ENCODE results near the gene EXOC4.

Gene EXOC4

DNA sequence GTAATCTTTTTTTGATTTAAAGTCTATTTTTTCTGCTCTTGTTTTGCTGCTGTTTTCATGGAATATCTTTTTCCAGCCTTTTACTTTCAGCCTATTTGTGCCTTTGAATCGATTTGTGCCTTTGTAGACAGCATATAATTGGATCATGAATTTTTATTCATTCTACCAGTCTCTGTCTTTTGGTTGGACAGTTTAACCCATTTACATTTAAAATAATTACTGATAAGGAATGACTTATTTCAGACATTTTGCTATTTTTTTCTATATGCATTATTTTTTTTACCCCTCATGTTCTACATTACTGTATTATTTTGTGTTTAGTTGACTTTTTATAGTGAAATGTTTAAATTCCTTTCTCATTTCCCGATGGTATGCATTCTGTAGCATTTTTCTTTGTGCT is 99.6 kb downstream of the EXOC4 start:
- Histone ChIP-seq H3K4me3 (no peak overlapping the region), H3K27ac (no peak overlapping the region)
- TF ChIP-seq, protein P1, sequence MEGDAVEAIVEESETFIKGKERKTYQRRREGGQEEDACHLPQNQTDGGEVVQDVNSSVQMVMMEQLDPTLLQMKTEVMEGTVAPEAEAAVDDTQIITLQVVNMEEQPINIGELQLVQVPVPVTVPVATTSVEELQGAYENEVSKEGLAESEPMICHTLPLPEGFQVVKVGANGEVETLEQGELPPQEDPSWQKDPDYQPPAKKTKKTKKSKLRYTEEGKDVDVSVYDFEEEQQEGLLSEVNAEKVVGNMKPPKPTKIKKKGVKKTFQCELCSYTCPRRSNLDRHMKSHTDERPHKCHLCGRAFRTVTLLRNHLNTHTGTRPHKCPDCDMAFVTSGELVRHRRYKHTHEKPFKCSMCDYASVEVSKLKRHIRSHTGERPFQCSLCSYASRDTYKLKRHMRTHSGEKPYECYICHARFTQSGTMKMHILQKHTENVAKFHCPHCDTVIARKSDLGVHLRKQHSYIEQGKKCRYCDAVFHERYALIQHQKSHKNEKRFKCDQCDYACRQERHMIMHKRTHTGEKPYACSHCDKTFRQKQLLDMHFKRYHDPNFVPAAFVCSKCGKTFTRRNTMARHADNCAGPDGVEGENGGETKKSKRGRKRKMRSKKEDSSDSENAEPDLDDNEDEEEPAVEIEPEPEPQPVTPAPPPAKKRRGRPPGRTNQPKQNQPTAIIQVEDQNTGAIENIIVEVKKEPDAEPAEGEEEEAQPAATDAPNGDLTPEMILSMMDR (IDR thresholded peaks at IDR 0.05) = no peak
- DNase-seq (ENCODE audit: low spot score) = no peak

DNA sequence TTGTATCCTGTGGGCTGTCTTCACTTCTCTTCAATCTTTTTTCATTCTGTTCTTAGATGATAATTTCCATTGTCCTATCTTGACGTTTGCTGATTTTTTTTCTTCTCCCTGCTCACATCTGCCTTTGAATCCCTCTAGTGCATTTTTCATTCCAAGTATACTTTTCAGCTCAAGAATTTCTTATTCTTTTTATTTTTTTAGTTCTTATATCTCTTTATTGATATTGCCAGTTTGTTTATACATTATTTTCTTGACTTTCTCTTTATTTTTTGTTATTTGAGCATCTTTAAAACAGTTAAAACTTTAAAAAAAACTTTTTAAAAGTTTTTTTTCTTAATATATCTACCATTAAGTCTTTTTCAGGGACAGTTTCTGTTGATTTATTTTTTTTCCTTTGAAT is 100.9 kb downstream of the EXOC4 start:
- DNase-seq (ENCODE audit: low spot score) = no peak
- Histone ChIP-seq H3K4me3 (no peak overlapping the region), H3K27ac (no peak overlapping the region)
- TF ChIP-seq, protein P1 (IDR thresholded peaks at IDR 0.05) = no peak

DNA sequence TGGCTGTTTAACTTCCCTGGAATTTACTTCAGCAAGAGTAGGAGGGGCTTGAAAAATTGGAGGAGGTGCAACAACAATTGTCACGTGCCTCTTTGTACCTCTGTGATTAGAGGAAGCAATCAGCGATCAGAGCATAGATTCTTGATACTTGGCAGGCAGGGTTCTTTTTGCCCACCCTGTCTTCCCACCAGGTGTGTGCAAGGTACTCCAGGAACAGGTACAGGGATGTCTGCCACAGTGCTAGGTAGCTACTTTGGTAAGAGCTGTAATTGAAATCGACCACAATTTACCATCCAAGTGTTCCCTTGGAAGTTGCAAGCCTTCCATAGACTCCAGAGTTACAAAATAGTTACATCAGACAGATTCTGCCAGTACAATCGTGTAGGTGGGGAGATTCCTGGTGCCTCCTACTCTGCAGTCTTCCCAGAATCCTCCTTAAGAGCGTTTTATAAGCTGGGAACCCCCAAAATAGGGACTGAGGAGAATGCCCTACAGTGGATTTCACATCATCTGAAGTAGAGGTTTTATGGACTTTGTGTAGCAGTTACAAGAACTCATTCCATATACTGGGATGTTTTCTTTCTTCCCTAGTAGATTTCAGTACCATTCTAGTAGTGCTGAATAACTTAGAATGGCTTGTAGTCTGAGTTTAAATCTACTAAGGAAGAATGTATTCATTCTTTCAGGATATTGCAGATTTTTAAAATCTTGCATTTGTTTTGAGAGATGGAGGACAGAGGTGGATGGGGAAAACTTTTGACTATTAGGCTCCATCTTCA is 101.9 kb downstream of the EXOC4 start:
- TF ChIP-seq, protein P1 (IDR thresholded peaks at IDR 0.05) = no peak
- DNase-seq (ENCODE audit: low spot score) = no peak
- H3K4me3 ChIP-seq = no peak overlapping the region
- no peak overlapping the region for H3K27ac ChIP-seq

DNA sequence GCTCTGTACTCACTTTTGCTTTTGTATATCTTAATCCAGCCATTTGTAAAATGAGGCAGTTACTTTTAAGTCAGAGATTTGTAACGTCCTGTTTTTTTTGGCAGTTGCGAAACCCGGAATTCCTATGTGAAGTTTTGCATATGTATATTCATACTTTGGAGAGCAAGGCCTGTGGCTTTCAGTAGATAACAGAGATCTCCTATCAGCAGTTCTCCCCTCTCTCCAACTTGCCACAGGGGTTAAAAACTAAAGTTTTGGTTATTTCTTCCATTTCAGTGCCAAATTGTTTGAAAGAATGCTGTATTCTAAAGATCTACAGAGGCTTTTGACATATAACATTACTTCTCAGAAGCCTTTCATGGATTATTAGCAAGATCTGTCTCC is 102.4 kb downstream of the EXOC4 start:
- no peak for DNase-seq (ENCODE audit: low spot score)
- H3K27ac ChIP-seq = no peak overlapping the region
- TF ChIP-seq, protein P1 (IDR thresholded peaks at IDR 0.05) = no peak
- no peak overlapping the region for H3K4me3 ChIP-seq

DNA sequence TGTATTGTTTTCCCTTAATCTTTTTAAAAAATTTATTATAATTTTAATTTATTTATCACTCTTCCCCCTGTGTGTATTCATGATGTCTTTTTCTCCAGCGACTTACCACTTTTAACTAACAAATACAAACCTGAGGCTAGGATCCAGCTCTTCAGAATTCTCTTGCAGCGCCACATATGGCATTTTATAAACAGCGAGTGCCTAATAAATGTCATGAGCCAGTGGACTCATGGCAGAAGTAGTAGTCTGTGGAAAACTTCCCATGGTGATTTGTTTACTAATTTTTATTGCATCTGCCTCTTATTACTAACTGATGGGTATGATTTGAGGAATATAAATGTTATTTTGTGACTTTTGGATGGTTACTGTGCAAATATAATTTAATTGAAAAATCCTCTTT is 102.9 kb downstream of the EXOC4 start:
- Histone ChIP-seq H3K4me3 (no peak overlapping the region), H3K27ac (no peak overlapping the region)
- TF ChIP-seq, protein P1 (IDR thresholded peaks at IDR 0.05) = no peak
- no peak for DNase-seq (ENCODE audit: low spot score)

DNA sequence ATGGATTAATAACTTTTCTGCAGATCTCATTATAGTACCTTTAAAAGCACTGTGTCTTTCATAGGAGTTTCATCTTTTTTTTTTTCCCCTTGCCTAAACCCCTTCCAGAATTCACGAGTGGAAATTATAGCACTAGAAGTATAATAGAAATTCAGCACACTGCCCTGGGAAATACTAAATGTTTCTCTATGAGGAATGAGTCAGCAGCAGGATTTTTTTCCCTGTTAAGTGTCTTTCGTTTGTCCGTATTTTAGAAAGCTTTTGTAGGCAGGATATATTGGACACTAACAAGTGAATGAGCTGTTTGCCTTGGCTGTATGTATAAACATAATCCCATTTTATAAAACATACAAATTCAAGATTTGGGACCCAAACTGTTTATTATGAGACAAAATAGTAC is 105.8 kb downstream of the EXOC4 start:
- Histone ChIP-seq H3K27ac (no peak overlapping the region), H3K4me3 (no peak overlapping the region)
- TF ChIP-seq, protein P1 (IDR thresholded peaks at IDR 0.05) = no peak
- no peak for DNase-seq (ENCODE audit: low spot score)

DNA sequence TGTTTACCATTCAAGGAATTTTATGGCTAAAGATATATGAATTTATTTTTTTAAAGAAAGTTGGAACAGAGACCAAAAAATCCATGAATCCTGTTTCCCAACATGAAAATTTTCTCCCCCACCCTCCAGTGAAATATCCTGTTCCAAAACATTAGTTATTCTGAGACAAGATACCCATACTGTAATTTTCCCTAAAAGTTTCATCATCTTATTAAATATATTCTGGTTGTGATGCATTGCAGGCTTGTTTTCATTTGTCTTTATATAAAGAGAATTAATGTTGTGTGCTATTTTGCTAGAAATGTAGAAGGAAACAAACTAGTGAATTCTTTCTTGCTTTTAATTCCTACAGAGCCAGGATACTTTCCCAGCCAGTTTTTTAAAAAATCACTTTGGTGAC is 106.6 kb downstream of the EXOC4 start:
- TF ChIP-seq, protein P1 (IDR thresholded peaks at IDR 0.05) = no peak
- DNase-seq (ENCODE audit: low spot score) = no peak
- no peak overlapping the region for H3K27ac ChIP-seq
- H3K4me3 ChIP-seq = no peak overlapping the region

Data from coronary artery (tissue), 2 donors.